ENCODE measurements around the gene DGLUCY.
A peak's percentile ranks its signal among the peaks of the same experiment; 100 is the strongest.
"Not testable (repeated sequence)": the region's sequence is repeated elsewhere in the genome, so short reads cannot be mapped to it uniquely, and the experiment has no call there.

Gene DGLUCY

DNA sequence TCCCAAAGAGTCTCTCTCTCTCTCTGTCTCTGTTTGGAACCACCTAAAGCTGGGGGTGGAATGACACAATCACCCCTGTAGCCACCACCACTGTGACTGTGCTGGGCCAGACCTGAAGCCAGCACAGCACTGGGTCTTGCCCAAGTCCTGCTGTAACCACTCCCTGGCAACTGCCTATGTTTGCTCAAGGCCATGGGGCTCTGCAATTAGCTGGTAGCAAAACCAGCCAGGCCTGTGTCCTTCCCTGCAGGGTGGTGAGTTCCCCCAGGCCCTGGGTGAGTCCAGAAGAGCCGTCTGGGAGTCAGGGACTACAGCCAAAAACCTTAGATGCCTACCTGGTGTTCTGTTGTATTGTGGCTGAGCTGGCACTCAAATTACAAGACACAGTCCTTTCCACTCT is 50.8 kb downstream of the DGLUCY start:
- DNase-seq (ENCODE audit: low read depth in 2 of 3, low spot score in 2 of 3): no peak

DNA sequence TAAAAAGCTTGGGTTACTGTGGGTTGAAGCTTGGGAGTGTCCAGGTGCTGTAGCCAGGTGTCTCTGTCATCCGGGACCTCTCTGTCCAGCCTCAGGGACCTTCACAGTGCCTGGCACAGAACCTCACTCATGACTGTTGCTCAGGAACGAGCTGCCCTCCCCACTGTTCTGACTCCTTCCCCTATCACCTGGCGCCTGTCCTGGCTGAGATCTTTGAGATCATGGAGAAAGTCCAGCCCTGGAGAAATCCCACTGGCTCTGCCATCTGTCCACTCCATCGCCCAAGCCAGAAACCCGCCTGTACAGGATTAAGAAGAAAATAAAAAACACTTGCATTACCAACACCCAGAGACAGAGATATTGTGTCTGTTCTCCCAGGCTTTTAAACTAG is 53.5 kb downstream of the DGLUCY start:
- DNase-seq (ENCODE audit: low read depth in 2 of 3, low spot score in 2 of 3): no peak

- DNase-seq (ENCODE audit: low read depth in 2 of 3, low spot score in 2 of 3): no peak
Measured at GRCh38 chr14:91169951-91170350, 56.1 kb downstream of the DGLUCY start.

- DNase-seq (ENCODE audit: low read depth in 2 of 3, low spot score in 2 of 3): no peak
Measured at GRCh38 chr14:91170504-91171121, 56.7 kb downstream of the DGLUCY start.

DNA sequence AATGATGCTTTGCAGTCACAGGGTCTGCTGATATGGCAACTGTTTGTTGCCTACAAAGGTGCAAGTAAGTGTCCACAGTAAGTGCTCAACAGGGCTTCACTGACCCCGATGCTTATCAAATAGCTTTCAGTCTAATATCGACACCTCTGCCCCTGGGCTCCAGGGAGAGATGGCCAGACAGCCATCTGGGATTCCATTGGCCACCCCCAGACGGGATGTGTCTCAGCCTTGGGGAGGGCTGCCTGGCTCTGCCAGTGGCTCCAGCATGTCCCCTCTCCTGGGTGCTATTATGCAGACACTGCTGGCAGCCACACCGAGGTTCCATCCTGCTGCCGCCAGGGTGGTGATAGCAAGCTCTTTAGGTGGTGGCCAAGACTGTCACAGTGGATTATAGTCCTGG is 57.4 kb downstream of the DGLUCY start:
- no peak for DNase-seq (ENCODE audit: low read depth in 2 of 3, low spot score in 2 of 3)

DNA sequence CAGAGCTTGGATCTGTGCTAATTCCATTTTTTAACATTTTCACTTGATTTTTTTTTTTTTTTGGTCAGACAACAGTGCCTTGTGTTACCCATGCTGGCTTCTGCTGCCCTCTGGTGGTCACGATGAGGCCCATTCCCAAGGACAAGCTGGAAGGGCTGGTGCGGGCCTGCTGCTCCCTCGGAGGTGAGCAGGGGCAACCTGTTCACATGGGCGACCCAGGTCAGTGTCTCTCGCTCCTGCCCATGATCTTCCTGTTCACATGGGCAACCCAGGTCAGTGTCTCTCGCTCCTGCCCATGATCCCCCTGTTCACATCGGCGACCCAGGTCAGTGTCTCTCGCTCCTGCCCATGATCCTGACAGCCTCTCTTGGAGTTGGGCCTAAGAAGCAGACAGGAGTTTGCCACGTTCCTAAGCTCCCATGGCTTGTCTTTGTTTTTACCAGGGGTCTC is 59.4 kb downstream of the DGLUCY start:
- DNase-seq (ENCODE audit: low read depth in 2 of 3, low spot score in 2 of 3): peak in 2 of 3 experiments; percentile 46 to 54

DNA sequence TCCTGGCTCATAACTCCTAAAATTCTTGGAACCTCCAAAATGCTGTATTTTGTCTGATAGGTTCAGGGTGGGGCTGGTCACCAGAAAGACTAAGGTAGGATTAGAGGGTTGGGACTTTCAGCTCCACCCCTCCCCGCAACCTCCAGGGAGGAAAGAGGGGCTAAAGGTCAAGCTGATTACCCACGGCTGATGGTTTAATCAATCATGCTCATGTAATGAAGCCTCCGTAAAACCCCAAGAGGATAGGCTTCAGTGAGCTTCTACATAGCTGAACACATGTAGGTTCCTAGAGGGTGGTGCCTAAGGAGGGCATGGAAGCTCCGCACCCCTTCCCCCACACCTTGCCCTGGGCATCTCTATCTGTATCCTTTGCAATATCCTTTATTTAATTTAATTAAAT is 60.0 kb downstream of the DGLUCY start:
- no peak for DNase-seq (ENCODE audit: low read depth in 2 of 3, low spot score in 2 of 3)

DNA sequence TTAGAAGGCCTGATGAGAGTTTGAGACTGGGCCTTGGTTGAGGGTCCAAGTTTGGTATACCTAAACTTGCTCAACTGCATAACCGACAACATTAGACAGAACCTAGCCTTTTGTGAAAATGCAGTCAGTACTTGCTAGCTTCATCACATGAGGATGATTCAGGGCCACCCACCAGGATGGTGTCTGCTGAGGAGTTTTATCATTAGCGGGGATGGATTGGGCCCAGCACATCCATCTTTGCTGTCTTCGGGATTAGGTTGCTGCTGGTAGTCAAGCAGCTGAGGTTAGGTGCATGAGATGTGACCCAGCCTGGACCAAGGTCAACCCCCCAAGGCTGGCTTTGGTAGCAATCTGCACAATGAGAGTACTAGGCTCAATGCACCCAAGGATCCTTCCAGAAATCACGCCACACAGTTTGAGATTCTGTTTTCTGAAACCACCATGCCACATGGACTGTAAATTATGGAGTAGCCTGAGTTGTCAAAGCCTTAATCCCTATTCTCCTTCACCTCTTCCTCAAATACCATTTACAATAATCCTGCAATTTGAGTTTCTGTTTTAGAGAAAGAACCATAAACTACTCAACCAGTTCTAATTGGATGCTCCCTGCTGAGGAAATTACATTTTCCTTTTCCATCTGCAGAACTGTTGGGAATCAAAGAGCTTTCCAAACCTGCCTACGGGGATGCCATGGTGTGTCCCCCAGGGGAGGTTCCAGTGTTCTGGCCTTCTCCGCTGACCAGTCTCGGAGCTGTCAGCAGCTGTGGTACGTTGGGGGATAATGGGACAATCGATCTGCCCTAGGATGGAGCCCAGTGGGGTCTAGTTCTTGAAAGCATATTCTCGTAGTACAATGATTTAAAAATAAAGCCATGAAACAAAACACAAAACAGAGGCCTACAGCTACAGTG is 61.7 kb downstream of the DGLUCY start:
- no peak for DNase-seq (ENCODE audit: low read depth in 2 of 3, low spot score in 2 of 3)

GRCh38 chr14:91177073-91178034 is 63.5 kb downstream of the DGLUCY start:
- DNase-seq (ENCODE audit: low read depth in 2 of 3, low spot score in 2 of 3): peak in 2 of 3 experiments; percentile 24 to 29

DNA sequence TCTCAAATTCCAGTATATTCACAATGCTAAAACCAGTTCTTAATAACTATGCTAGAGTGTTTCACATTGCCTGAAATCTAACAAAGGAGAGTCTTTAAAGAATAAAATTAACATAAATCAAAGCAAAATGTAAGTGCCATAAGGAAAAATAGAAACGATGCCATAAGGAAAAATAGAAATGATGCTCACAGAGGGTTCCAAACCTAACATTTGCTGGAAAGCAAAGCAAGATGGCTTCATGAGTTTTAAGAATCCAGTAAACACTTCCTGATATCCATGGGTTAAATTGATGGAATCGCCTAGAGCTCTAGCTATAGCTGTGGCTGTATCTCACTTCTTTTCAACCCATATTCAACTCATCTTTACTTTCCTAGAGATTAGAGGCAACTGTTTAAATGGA is 66.7 kb downstream of the DGLUCY start:
- no peak for DNase-seq (ENCODE audit: low read depth in 2 of 3, low spot score in 2 of 3)

GRCh38 chr14:91182753-91183152 is 68.9 kb downstream of the DGLUCY start:
- DNase-seq (ENCODE audit: low read depth in 2 of 3, low spot score in 2 of 3): not testable (repeated sequence)

- no peak for DNase-seq (ENCODE audit: low read depth in 2 of 3, low spot score in 2 of 3)
Measured at GRCh38 chr14:91184559-91184958, 70.7 kb downstream of the DGLUCY start.

DNA sequence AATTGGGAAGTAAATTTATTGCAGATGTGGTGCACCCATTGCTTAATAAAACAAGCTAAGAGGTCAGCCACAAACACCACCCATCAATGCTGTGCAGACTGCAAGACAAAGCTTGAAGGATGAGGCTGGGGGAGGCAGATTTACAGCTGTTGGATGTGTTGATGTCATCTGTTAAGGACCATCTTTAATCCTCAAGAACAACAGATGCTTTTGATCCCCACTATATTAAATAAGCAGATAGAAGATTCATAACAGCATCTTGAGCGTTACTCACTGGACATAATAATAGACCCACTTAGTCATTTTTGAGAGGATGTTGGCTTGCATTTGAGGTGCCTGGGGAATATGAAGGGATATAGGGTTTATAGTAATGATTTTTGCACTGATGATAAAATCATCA is 71.8 kb downstream of the DGLUCY start:
- DNase-seq (ENCODE audit: low read depth in 2 of 3, low spot score in 2 of 3): no peak

DNA sequence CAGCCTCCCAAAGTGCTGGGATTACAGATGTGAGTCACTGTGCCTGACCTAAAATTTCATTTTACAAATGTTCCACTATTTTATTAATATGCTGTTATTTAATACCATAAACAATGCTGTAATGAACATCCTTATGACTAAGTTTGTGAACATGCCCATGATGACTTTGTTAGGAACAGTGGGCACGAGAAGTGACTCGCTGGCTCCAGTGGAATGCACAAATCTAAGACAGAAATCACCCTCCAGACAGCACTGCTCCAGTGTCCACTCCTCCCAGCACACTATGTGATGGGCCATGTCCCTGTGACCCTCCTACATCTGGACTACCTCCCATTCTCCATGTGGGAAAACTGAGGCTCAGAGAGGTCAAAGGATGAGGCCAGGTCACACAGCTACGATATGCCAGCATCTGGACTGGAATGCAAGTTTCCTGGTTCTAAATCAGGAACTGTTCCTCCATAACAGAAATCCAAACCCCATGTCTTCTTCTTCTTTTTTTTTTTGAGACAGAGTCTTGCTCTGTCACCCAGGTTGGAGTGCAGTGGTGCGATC is 72.7 kb downstream of the DGLUCY start:
- no peak for DNase-seq (ENCODE audit: low read depth in 2 of 3, low spot score in 2 of 3)

DNA sequence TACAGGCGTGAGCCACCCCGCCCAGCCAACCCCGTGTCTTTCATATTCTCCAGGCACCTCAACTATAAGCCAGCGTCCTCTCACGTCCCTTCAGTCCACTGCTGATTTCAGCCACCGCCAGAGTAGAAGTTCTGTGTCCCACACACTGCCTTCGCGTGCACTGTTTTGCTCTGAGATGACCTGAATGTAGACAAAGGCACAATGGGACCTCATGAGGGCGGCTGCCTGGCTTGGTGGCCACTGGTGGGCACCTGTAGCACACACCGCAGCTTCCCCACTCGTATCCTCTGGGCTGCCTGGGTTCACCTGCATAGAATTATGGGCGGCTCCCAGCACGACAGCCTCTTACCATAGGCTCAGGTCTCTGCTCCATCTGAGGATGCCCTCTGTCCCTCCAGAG is 73.4 kb downstream of the DGLUCY start:
- DNase-seq (ENCODE audit: low read depth in 2 of 3, low spot score in 2 of 3): no peak

DNA sequence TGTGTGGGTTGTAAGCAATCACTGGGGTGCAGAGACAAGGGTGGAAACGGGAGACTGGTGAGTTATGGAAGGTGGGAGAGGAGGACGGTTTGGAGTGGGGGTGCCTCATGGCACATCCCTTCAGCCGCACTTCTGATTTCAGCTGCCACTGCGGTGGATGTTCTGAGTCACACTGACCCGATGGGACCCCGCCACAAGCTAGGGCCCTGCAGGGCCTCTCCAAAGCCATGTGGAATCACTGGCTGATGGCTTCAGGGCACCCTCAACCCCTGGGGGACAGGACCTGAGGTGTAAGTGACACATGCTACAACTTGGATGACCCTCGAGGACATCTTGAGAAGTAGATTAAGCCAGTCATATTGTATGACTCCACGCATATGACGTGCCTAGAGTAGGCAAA is 77.0 kb downstream of the DGLUCY start:
- no peak for DNase-seq (ENCODE audit: low read depth in 2 of 3, low spot score in 2 of 3)

- DNase-seq (ENCODE audit: low read depth in 2 of 3, low spot score in 2 of 3): no peak
Measured at GRCh38 chr14:91193069-91193468, 79.2 kb downstream of the DGLUCY start.

DNA sequence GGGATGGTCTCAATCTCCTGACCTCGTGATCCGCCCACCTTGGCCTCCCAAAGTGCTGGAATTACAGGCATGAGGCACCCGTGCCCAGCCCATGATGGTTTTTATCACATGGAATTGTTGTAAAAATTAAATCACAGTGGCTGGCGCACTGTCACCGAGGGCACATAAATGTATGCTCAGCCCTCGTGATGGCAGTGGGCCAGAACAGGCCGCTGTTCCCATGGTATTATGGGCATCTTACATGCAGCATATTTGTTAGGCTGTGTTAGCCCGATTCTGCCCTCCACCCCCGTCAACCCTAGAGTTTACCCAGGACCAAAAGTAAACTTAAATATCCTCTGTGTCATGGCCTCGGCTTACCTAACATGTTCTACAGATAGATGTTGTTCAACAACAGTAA is 82.0 kb downstream of the DGLUCY start:
- DNase-seq (ENCODE audit: low read depth in 2 of 3, low spot score in 2 of 3): no peak

DNA sequence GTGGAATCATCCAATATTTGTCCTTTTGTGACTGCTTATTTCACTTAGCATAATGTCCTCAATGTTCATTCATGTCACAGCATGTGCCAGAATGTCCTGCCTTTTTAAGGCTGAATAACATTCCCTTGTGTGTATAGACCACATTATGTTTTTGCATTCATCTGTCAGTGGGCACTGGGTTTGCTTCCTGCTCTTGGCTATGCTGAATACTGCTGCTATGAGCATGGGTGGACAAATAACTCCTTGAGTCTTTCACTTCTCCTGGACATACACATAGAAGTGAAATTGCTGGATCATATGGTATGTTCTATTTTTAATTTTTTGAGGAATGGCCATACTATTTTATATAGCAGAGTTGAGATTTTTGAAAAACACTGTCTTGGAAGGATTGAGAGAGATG is 83.8 kb downstream of the DGLUCY start:
- DNase-seq (ENCODE audit: low read depth in 2 of 3, low spot score in 2 of 3): no peak

DNA sequence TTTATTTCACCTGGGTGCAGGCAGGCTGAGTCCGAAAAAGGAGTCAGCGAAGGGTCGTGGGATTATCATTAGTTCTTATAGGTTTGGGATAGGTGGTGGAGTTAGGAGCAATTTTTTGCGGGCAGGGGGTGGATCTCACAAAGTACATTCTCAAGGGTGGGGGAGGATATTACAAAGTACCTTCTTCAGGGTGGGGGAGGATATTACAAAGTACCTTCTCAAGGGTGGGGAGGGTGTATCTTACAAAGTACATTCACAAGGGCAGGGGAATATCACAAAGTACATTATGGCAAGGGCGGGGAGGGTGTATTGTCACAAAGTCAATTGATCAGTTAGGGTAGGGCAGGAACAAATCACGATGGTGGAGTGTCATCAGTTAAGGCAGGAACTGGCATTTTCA is 86.9 kb downstream of the DGLUCY start:
- not testable (repeated sequence) for DNase-seq (ENCODE audit: low read depth in 2 of 3, low spot score in 2 of 3)
